ENCODE results near the gene MAPK11.

MAPK11 gene

GRCh38 chr22:50260801-50261614, 9.2 kb downstream of the MAPK11 start:
- no peaks in the 10 kb centered on the region for H3K36me3 ChIP-seq (ENCODE audit: insufficient read depth, low read length)
- peaks cover 14% of the 10 kb centered on the region; the same call in 1 of the 2 replicates for H3K4me1 ChIP-seq (ENCODE audit: insufficient read depth, low read length)
- H3K9ac ChIP-seq (ENCODE audit: low read depth, low read length) = peak overlapping the region; percentile 56
- no peaks in the 10 kb centered on the region for H3K9me3 ChIP-seq (ENCODE audit: control insufficient read depth, insufficient read depth, low read length)

- Histone ChIP-seq H3K9ac (ENCODE audit: low read depth, low read length) (peak overlapping the region; percentile 56), H3K4me1 (ENCODE audit: insufficient read depth, low read length) (peaks cover 14% of the 10 kb centered on the region; the same call in 1 of the 2 replicates), H3K9me3 (ENCODE audit: control insufficient read depth, insufficient read depth, low read length) (no peaks in the 10 kb centered on the region), H3K36me3 (ENCODE audit: insufficient read depth, low read length) (no peaks in the 10 kb centered on the region)
Measured at GRCh38 chr22:50260434-50260800, 9.8 kb downstream of the MAPK11 start.

GRCh38 chr22:50259302-50259701, 10.9 kb downstream of the MAPK11 start:
- H3K9me3 ChIP-seq (ENCODE audit: control insufficient read depth, insufficient read depth, low read length) = no peaks in the 10 kb centered on the region
- peaks cover 14% of the 10 kb centered on the region; the same call in 1 of the 2 replicates for H3K4me1 ChIP-seq (ENCODE audit: insufficient read depth, low read length)
- no peak overlapping the region for H3K9ac ChIP-seq (ENCODE audit: low read depth, low read length)
- no peaks in the 10 kb centered on the region for H3K36me3 ChIP-seq (ENCODE audit: insufficient read depth, low read length)

- Histone ChIP-seq H3K4me1 (ENCODE audit: insufficient read depth, low read length) (peaks cover 14% of the 10 kb centered on the region; the same call in 1 of the 2 replicates), H3K9me3 (ENCODE audit: control insufficient read depth, insufficient read depth, low read length) (no peaks in the 10 kb centered on the region), H3K36me3 (ENCODE audit: insufficient read depth, low read length) (no peaks in the 10 kb centered on the region), H3K9ac (ENCODE audit: low read depth, low read length) (no peak overlapping the region)
Measured at GRCh38 chr22:50258361-50259292, 11.6 kb downstream of the MAPK11 start.

GRCh38 chr22:50257451-50258360, 12.5 kb downstream of the MAPK11 start:
- H3K36me3 ChIP-seq (ENCODE audit: insufficient read depth, low read length) = no peaks in the 10 kb centered on the region
- H3K4me1 ChIP-seq (ENCODE audit: insufficient read depth, low read length) = peaks cover 8% of the 10 kb centered on the region; the same call in 1 of the 2 replicates
- no peak overlapping the region for H3K9ac ChIP-seq (ENCODE audit: low read depth, low read length)
- no peaks in the 10 kb centered on the region for H3K9me3 ChIP-seq (ENCODE audit: control insufficient read depth, insufficient read depth, low read length)

- peaks cover 2% of the 10 kb centered on the region; the same call in 1 of the 2 replicates for H3K4me1 ChIP-seq (ENCODE audit: insufficient read depth, low read length)
- no peak overlapping the region for H3K9ac ChIP-seq (ENCODE audit: low read depth, low read length)
- H3K36me3 ChIP-seq (ENCODE audit: insufficient read depth, low read length) = no peaks in the 10 kb centered on the region
Measured at GRCh38 chr22:50257041-50257440, 13.1 kb downstream of the MAPK11 start.

GRCh38 chr22:50256258-50256862, 13.8 kb downstream of the MAPK11 start:
- H3K9me3 ChIP-seq (ENCODE audit: control insufficient read depth, insufficient read depth, low read length) = no peaks in the 10 kb centered on the region
- H3K4me1 ChIP-seq (ENCODE audit: insufficient read depth, low read length) = no peaks in the 10 kb centered on the region; the same call in 1 of the 2 replicates
- H3K9ac ChIP-seq (ENCODE audit: low read depth, low read length) = no peak overlapping the region
- no peaks in the 10 kb centered on the region for H3K36me3 ChIP-seq (ENCODE audit: insufficient read depth, low read length)

More at GRCh38 chr22:50257041-50257440, 13.1 kb downstream of the MAPK11 start:
- H3K9me3 ChIP-seq (ENCODE audit: control insufficient read depth, insufficient read depth, low read length) = no peaks in the 10 kb centered on the region

- H3K9ac ChIP-seq (ENCODE audit: low read depth, low read length) = no peak overlapping the region
- H3K36me3 ChIP-seq (ENCODE audit: insufficient read depth, low read length) = no peaks in the 10 kb centered on the region
- no peaks in the 10 kb centered on the region for H3K9me3 ChIP-seq (ENCODE audit: control insufficient read depth, insufficient read depth, low read length)
- H3K4me1 ChIP-seq (ENCODE audit: insufficient read depth, low read length) = no peaks in the 10 kb centered on the region; the same call in 1 of the 2 replicates
Measured at GRCh38 chr22:50255607-50256006, 14.6 kb downstream of the MAPK11 start.

GRCh38 chr22:50255099-50255498, 15.1 kb downstream of the MAPK11 start:
- Histone ChIP-seq H3K36me3 (ENCODE audit: insufficient read depth, low read length) (no peaks in the 10 kb centered on the region), H3K9ac (ENCODE audit: low read depth, low read length) (no peak overlapping the region), H3K4me1 (ENCODE audit: insufficient read depth, low read length) (no peaks in the 10 kb centered on the region; the same call in 1 of the 2 replicates), H3K9me3 (ENCODE audit: control insufficient read depth, insufficient read depth, low read length) (no peaks in the 10 kb centered on the region)

- H3K9me3 ChIP-seq (ENCODE audit: control insufficient read depth, insufficient read depth, low read length) = no peaks in the 10 kb centered on the region
- H3K9ac ChIP-seq (ENCODE audit: low read depth, low read length) = no peak overlapping the region
- no peaks in the 10 kb centered on the region for H3K4me1 ChIP-seq (ENCODE audit: insufficient read depth, low read length)
- H3K36me3 ChIP-seq (ENCODE audit: insufficient read depth, low read length) = no peaks in the 10 kb centered on the region
Measured at GRCh38 chr22:50253941-50254340, 16.2 kb downstream of the MAPK11 start.

- no peaks in the 10 kb centered on the region for H3K9me3 ChIP-seq (ENCODE audit: control insufficient read depth, insufficient read depth, low read length)
- no peaks in the 10 kb centered on the region for H3K36me3 ChIP-seq (ENCODE audit: insufficient read depth, low read length)
- H3K9ac ChIP-seq (ENCODE audit: low read depth, low read length) = no peak overlapping the region
- no peaks in the 10 kb centered on the region for H3K4me1 ChIP-seq (ENCODE audit: insufficient read depth, low read length)
Measured at GRCh38 chr22:50253046-50253915, 16.9 kb downstream of the MAPK11 start.

GRCh38 chr22:50252082-50253045, 17.8 kb downstream of the MAPK11 start:
- Histone ChIP-seq H3K4me1 (ENCODE audit: insufficient read depth, low read length) (no peaks in the 10 kb centered on the region), H3K36me3 (ENCODE audit: insufficient read depth, low read length) (no peaks in the 10 kb centered on the region), H3K9me3 (ENCODE audit: control insufficient read depth, insufficient read depth, low read length) (no peaks in the 10 kb centered on the region), H3K9ac (ENCODE audit: low read depth, low read length) (peak overlapping the region; percentile 83; the same call in 1 of the 2 replicates)

All from ES-I3 (cell line).